ENCODE measurements around the gene PPID. TPM values are rescaled to one million over a fixed set of nuclear protein-coding genes. Genes with fewer than 3 reads are reported as not detected.

PPID gene
- total and polyA plus RNA-seq, 2 of the 4 experiments (the other 2 are of a cell fraction), result 11.8 to 21.1 TPM

GRCh38 chr4:158729716-158730559 is 6.7 kb upstream of the PPID start:
- CTCF ChIA-PET, result interaction anchor here (0.6 to 1.2 kb wide), 5 partner anchors 19 to 122 kb away, joined by 3 to 10 read pairs (median 5); no protein-coding TSS in a partner anchor
- Histone ChIP-seq H3K18ac (ENCODE audit: low read depth, low read length) (no peak overlapping the region), H3K14ac (replicated peaks; ENCODE audit: low read depth, low read length) (no peak overlapping the region), H2BK20ac (ENCODE audit: low read depth, low read length) (no peak overlapping the region), H3K9me3 (ENCODE audit: control insufficient read depth, insufficient read depth, low read length) (no peaks in the 10 kb centered on the region), H2BK120ac (ENCODE audit: low read depth, low read length) (no peak overlapping the region), H2AK9ac (replicated peaks; ENCODE audit: low read depth, low read length, poor library complexity) (no peak overlapping the region), H4K5ac (ENCODE audit: low read depth, low read length) (no peak overlapping the region), H2AK5ac (ENCODE audit: low read depth, low read length) (no peak overlapping the region), H4K20me1 (ENCODE audit: insufficient read depth, low read length) (no peaks in the 10 kb centered on the region), H3K4me1 (ENCODE audit: control insufficient read depth, insufficient read depth, low read length) (no peaks in the 10 kb centered on the region), H4K8ac (ENCODE audit: low read depth in 2 of 2, low read length in 2 of 2) (no peak overlapping the region), H3K9ac (ENCODE audit: low read depth, low read length) (no peak overlapping the region), H3K56ac (ENCODE audit: extremely low read depth, insufficient read depth, low read length) (no peak overlapping the region), H3K79me1 (ENCODE audit: low read depth in 1 of 2, low read length in 2 of 2) (no peaks in the 10 kb centered on the region), H3K4me3 (ENCODE audit: insufficient read depth, low read depth, low read length) (no peak overlapping the region), H2BK5ac (ENCODE audit: low read depth, low read length, poor library complexity, severe bottlenecking) (no peak overlapping the region), H3K36me3 (ENCODE audit: control insufficient read depth, insufficient read depth, low read length) (no peaks in the 10 kb centered on the region), H3K27ac (ENCODE audit: insufficient read depth, low read length) (no peak overlapping the region), H3K9me1 (ENCODE audit: insufficient read depth, low read length) (no peaks in the 10 kb centered on the region), H4K91ac (ENCODE audit: insufficient read depth, low read depth, low read length) (no peak overlapping the region), H2AFZ (replicated peaks; ENCODE audit: low read length, poor library complexity) (no peak overlapping the region), H3K23ac (ENCODE audit: low read depth, low read length) (no peak overlapping the region), H2BK15ac (ENCODE audit: low read depth, low read length) (no peak overlapping the region), H3K4me2 (ENCODE audit: low read depth, low read length) (no peak overlapping the region), H3K27me3 (ENCODE audit: control insufficient read depth, insufficient read depth, low read length) (peaks cover 8% of the 10 kb centered on the region), H3K4ac (ENCODE audit: low read depth, low read length) (no peak overlapping the region; the same call in 1 of the 2 replicates)
- ATAC-seq (ENCODE audit: low read depth) (peak; percentile 100), DNase-seq (peak; percentile 75)
- TF ChIP-seq SMC3 (IDR thresholded peaks at IDR 0.05; ENCODE audit: low read depth, low read length), result peak; percentile 99
- TF ChIP-seq CHD1 (IDR thresholded peaks at IDR 0.05; ENCODE audit: low read depth, low read length), result no peak
- TF ChIP-seq FOS (IDR thresholded peaks at IDR 0.05; ENCODE audit: low read depth, low read length), result no peak
- TF ChIP-seq RFX5 (IDR thresholded peaks at IDR 0.05; ENCODE audit: low read depth, low read length), result no peak
- TF ChIP-seq CTCF (conservative IDR thresholded peaks at IDR 0.05; ENCODE audit: low read depth, low read length), result peak; percentile 98
- peak; percentile 97 for TF ChIP-seq RAD21 (IDR thresholded peaks at IDR 0.05; ENCODE audit: low read length)
- TF ChIP-seq NFE2L2 (IDR thresholded peaks at IDR 0.05; ENCODE audit: low read depth, low read length), result no peak
- 17% methylated on average over 2 of the region's 5 CpGs; no CpG with 5 or more reads in 1 of the 2 experiments for WGBS, 2 experiments (ENCODE audit: extremely low coverage in 2 of 2, insufficient read length in 1 of 2)
- dilution Hi-C loops (cut with HindIII; ENCODE audit: low sequenced_read_pairs, unreplicated experiment) (no loop called here), intact Hi-C loops (cut with micrococcal nuclease) (loop anchor here (1.0 to 10.0 kb wide), 6 partner anchors 39 to 717 kb away; partner anchors contain the start of genes FNIP2 and RAPGEF2), in situ Hi-C loops (cut with MboI; ENCODE audit: low sequenced_read_pairs) (loop anchor here (5.0 to 10.0 kb wide), 3 partner anchors 117 to 715 kb away; no protein-coding TSS in a partner anchor)
- no TSS peak for BruUV-seq (replicated peaks)
- POLR2A ChIA-PET (ENCODE audit: unreplicated experiment), result interaction anchor here (0.5 kb wide), 1 partner anchor 57 kb away, joined by 3 read pairs; no protein-coding TSS in a partner anchor

All from IMR-90 (cell line).